KMS-11 (cell line): ENCODE data around the gene C1orf216.

ENCODE experiments used
- H2AFZ ChIP-seq: fragments of 200-600 bp; sonication (generic); 2 replicates; pipeline ENCODE4 v1.6.1; 2016; ENCODE audit warnings: antibody characterized with exemption, mixed run types, low read depth
- H3K27ac ChIP-seq: fragments of 200-600 bp; sonication (generic); 2 replicates; pipeline ENCODE4 v1.6.1; 2016; ENCODE audit warnings: mild to moderate bottlenecking, mixed run types
- H3K27me3 ChIP-seq: fragments of 200-600 bp; sonication (generic); 2 replicates; pipeline ENCODE4 v1.6.1; 2017; ENCODE audit warnings: mild to moderate bottlenecking, low read depth, mixed run types, moderate library complexity; ENCODE audit not compliant: insufficient read depth
- H3K36me3 ChIP-seq: fragments of 200-600 bp; sonication (generic); 2 replicates; pipeline ENCODE4 v1.6.1; 2017; ENCODE audit warnings: mild to moderate bottlenecking, mixed run types; ENCODE audit not compliant: insufficient read depth
- H3K4me1 ChIP-seq: fragments of 200-600 bp; sonication (generic); 2 replicates; pipeline ENCODE4 v1.6.1; 2016; ENCODE audit warnings: mild to moderate bottlenecking, low read depth, mixed run types; ENCODE audit not compliant: poor library complexity, severe bottlenecking
- H3K4me2 ChIP-seq: fragments of 200-600 bp; sonication (generic); 2 replicates; pipeline ENCODE4 v1.7.0; 2016; ENCODE audit warnings: mild to moderate bottlenecking, mixed run types
- H3K4me3 ChIP-seq: fragments of 200-600 bp; sonication (generic); IDR thresholded peaks from 2 replicates; pipeline ENCODE4 v1.6.1; 2017; ENCODE audit warnings: low read depth, low read length, mixed read lengths; ENCODE audit not compliant: insufficient read depth
- H3K79me2 ChIP-seq: fragments of 200-600 bp; sonication (generic); 2 replicates; pipeline ENCODE4 v1.6.1; 2016; ENCODE audit warnings: low read depth, mixed run types; ENCODE audit not compliant: insufficient read depth
- H3K9ac ChIP-seq: fragments of 200-600 bp; sonication (generic); 2 replicates; pipeline ENCODE4 v1.6.1; 2016; ENCODE audit warnings: mild to moderate bottlenecking, mixed run types
- H4K20me1 ChIP-seq: fragments of 200-600 bp; sonication (generic); 2 replicates; pipeline ENCODE4 v1.6.1; 2016; ENCODE audit warnings: mild to moderate bottlenecking, mixed run types; ENCODE audit not compliant: insufficient read depth
- TF ChIP-seq, protein P1 (sequence below): fragments of 200-600 bp; sonication (generic); conservative IDR thresholded peaks from 2 replicates; pipeline ENCODE4 v1.6.1; 2017; ENCODE audit warnings: low read depth, mild to moderate bottlenecking, antibody characterized with exemption, low read length, moderate library complexity, mixed read lengths

The C1orf216 gene

DNA sequence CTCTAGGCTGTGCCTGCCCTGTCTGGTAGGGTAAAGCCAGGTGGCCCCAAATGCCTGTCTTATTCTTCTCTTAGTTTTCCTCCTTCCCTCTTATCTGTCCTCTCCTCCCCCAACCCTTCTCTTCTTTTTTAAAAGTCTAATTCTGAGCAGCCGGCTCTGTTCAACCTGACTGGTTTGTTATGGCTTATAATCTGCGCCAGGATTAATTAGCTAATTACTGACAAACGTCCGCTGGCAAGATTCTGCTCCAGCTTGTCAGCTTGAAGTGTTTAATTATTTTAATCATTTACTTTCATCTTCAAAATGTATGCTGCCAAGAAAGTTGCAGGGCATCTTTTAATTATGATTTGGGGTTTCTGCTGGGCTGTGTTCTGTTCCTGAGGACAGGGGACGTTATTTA, 50.2 kb downstream of the C1orf216 start:
- H3K27ac ChIP-seq: no peak overlapping the region
- no peak overlapping the region for H3K9ac ChIP-seq
- no peaks in the 10 kb centered on the region for H3K36me3 ChIP-seq
- no peaks in the 10 kb centered on the region for H3K79me2 ChIP-seq
- no peaks in the 10 kb centered on the region for H3K27me3 ChIP-seq
- no peaks in the 10 kb centered on the region for H4K20me1 ChIP-seq
- peaks cover 1% of the 10 kb centered on the region for H3K4me1 ChIP-seq
- TF ChIP-seq, protein P1, sequence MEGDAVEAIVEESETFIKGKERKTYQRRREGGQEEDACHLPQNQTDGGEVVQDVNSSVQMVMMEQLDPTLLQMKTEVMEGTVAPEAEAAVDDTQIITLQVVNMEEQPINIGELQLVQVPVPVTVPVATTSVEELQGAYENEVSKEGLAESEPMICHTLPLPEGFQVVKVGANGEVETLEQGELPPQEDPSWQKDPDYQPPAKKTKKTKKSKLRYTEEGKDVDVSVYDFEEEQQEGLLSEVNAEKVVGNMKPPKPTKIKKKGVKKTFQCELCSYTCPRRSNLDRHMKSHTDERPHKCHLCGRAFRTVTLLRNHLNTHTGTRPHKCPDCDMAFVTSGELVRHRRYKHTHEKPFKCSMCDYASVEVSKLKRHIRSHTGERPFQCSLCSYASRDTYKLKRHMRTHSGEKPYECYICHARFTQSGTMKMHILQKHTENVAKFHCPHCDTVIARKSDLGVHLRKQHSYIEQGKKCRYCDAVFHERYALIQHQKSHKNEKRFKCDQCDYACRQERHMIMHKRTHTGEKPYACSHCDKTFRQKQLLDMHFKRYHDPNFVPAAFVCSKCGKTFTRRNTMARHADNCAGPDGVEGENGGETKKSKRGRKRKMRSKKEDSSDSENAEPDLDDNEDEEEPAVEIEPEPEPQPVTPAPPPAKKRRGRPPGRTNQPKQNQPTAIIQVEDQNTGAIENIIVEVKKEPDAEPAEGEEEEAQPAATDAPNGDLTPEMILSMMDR: no peak
- H2AFZ ChIP-seq: no peak overlapping the region
- H3K4me2 ChIP-seq: no peak overlapping the region
- no peak overlapping the region for H3K4me3 ChIP-seq

DNA sequence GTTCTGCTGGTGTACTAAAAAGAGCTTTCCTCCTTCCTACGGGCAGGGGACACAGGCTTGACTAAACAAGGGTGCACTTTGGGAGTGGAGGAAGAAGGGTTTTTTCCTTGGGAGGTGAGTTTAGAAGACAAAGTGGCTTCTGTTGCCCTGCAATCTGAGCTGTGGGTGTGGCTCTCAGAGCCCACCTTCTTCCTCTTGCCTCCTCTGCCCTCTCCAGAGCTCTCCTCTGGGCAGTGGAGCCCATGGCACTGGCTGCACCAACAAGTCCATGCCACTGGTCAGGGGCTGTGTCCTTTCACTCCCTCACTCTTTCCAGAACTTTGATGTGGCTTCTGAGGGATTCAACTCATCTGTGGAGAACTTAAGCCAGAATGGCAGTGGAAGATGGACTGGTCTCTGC, 51.8 kb downstream of the C1orf216 start:
- Histone ChIP-seq H3K27ac (no peak overlapping the region), H3K4me2 (no peak overlapping the region), H2AFZ (no peak overlapping the region), H3K27me3 (no peaks in the 10 kb centered on the region), H3K9ac (no peak overlapping the region), H3K4me1 (peaks cover 17% of the 10 kb centered on the region), H3K4me3 (no peak overlapping the region), H3K36me3 (no peaks in the 10 kb centered on the region), H3K79me2 (no peaks in the 10 kb centered on the region), H4K20me1 (no peaks in the 10 kb centered on the region)
- TF ChIP-seq, protein P1: no peak

DNA sequence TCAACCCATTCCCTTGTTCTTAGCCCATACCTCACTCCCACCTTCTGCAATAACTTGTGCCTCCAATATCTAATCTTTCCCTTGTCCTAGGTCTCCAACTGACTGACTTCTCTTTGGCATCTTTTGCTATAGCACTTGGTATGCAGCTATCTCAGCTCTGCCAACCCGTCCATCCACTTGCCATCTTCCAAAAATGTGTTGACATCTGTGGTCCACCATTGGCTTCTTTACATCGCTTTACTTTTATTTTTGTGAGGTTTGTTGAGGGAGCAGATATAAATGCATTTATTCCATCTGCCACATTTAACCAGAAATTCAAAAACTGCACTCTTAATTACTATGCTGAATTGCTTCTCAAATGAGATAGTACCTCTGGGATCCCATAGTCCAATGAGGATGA, 52.5 kb downstream of the C1orf216 start:
- Histone ChIP-seq H3K4me3 (no peak overlapping the region), H4K20me1 (no peaks in the 10 kb centered on the region), H2AFZ (no peak overlapping the region), H3K27ac (no peak overlapping the region), H3K9ac (no peak overlapping the region), H3K36me3 (no peaks in the 10 kb centered on the region), H3K27me3 (no peaks in the 10 kb centered on the region), H3K4me2 (no peak overlapping the region), H3K4me1 (peaks cover 23% of the 10 kb centered on the region), H3K79me2 (no peaks in the 10 kb centered on the region)
- TF ChIP-seq, protein P1: no peak
